NB4 (cell line): ENCODE results near the gene RDX.

ENCODE experiments used
- CTCF ChIP-seq: IDR thresholded peaks from one replicate; pipeline ENCODE4 v1.5.1; 2012; ENCODE audit warnings: low read depth, low read length
- MAX ChIP-seq: IDR thresholded peaks from 2 replicates; pipeline ENCODE4 v1.6.1; 2011; ENCODE audit warnings: low read depth, low read length
- POLR2A ChIP-seq: IDR thresholded peaks from 2 replicates; pipeline ENCODE4 v1.6.1; 2011; ENCODE audit warnings: mild to moderate bottlenecking; ENCODE audit not compliant: insufficient read length; ENCODE audit errors: extremely low read depth

GRCh38 chr11:110249066-110249465, 47.3 kb downstream of the RDX start:
- TF ChIP-seq MAX (no peak), CTCF (peak; percentile 5), POLR2A (no peak)
